Mononuclear cell (primary cell): Measurements from ENCODE around the gene C1S. TPM values are rescaled to one million over a fixed set of nuclear protein-coding genes. Genes with fewer than 3 reads are reported as not detected.
"Not testable (repeated sequence)": the region's sequence is repeated elsewhere in the genome, so short reads cannot be mapped to it uniquely, and the experiment has no call there.

ENCODE experiments used
- H3K27me3 ChIP-seq: 2 replicates; pipeline ENCODE4 v1.6.0; 2011; ENCODE audit warnings: low read length, control low read depth; ENCODE audit not compliant: insufficient read depth
- H3K4me1 ChIP-seq: 2 replicates; pipeline ENCODE4 v1.5.1; 2011; ENCODE audit warnings: mild to moderate bottlenecking, low read length, control low read depth; ENCODE audit not compliant: insufficient read depth
- H3K4me3 ChIP-seq: 2 replicates; pipeline ENCODE4 v1.5.1; 2011; ENCODE audit warnings: mild to moderate bottlenecking, low read length, moderate library complexity
- H3K9me3 ChIP-seq: 2 replicates; pipeline ENCODE4 v1.5.1; 2011; ENCODE audit warnings: low read depth, mild to moderate bottlenecking, control low read depth, low read length
- total RNA-seq: library from RNA; depleted of rRNA; stranded (reverse); fragments of >200 nt; gene quantifications from one replicate; pipeline ENCODE4 v1.2.3, GENCODE V29; 2012

C1S gene
- total RNA-seq, 1 donor = 0.84 TPM

DNA sequence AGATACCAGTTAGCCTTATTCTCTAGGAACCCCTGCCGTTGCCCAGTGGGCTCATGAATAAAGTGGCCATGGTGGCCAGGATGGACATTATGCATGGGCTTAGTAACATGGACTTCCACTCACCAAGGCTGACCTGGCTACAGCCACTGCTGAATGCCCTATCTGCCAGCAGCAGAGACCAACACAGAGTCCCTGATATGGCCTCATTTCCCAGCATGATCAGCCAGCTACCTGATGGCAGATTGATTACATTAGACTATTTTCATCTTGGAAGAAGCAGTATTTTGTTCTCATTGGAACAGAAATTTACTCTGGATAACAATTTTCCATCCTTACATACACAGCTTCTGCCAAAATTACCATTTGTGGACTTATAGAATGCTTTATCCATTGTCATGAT is 26.1 kb upstream of the C1S start:
- Histone ChIP-seq H3K4me3 (no peak overlapping the region), H3K9me3 (no peaks in the 10 kb centered on the region), H3K27me3 (no peaks in the 10 kb centered on the region), H3K4me1 (no peaks in the 10 kb centered on the region)

DNA sequence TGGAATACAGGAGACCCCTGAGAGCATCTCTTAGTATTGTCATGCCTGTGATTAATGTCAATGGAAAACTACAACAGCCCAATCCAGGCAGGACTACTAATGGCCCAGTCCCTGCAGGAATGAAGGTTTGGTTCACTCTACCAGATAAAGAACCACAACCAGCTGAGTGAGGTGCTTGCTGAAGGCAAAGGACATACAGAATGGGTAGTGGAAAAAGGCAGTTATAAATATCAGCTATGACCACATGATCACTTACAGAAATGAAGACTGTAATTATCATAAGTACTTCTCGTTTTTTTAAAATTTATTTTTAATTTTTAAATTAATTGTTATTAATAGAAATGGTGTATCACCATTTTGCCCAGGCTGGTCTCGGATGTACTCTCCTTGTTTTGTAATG is 25.1 kb upstream of the C1S start:
- H3K9me3 ChIP-seq = no peaks in the 10 kb centered on the region
- no peaks in the 10 kb centered on the region for H3K27me3 ChIP-seq
- no peak overlapping the region for H3K4me3 ChIP-seq
- no peaks in the 10 kb centered on the region for H3K4me1 ChIP-seq

DNA sequence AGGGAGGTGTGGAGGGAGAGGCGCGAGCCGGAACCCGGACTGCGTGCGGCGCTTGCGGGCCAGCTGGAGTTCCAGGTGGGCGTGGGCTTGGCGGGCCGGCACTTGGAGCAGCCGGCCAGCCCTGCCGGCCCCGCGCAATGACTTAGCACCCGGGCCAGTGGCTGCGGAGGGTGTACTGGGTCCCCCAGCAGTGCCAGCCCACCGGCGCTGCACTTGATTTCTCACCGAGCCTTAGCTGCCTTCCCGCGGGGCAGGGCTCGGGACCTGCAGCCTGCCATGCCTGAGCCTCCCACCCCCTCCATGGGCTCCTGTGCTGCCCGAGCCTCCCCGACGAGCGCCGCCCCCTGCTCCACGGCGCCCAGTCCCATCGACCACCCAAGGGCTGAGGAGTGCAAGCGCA is 23.1 kb upstream of the C1S start:
- not testable (repeated sequence) for H3K27me3 ChIP-seq, H3K4me1 ChIP-seq, H3K9me3 ChIP-seq, H3K4me3 ChIP-seq

DNA sequence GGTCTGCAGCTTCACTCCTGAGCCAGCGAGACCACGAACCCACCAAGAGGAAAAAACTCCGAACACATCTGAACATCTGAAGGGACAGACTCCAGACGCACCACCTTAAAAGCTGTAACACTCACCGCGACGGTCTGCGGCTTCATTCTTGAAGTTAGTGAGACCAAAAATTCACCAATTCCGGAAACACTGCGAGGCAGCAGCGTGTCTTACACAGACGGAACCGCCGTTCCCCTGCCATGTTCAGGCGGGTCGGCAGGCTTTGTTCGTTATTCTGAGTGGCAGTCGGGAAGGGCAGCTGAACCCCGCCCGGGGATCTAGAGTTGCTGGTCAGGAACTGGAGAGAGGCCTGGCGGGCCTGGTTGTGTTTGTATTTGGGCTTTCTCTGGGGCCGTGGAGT is 21.9 kb upstream of the C1S start:
- Histone ChIP-seq H3K4me3 (no peak overlapping the region), H3K9me3 (no peaks in the 10 kb centered on the region), H3K27me3 (no peaks in the 10 kb centered on the region), H3K4me1 (no peaks in the 10 kb centered on the region)

- no peaks in the 10 kb centered on the region for H3K4me1 ChIP-seq
- H3K27me3 ChIP-seq = no peaks in the 10 kb centered on the region
Measured at GRCh38 chr12:7039403-7039802, 21.1 kb upstream of the C1S start.

GRCh38 chr12:7042842-7043241 is 17.7 kb upstream of the C1S start:
- H3K4me1 ChIP-seq = peaks cover 7% of the 10 kb centered on the region
- no peaks in the 10 kb centered on the region for H3K9me3 ChIP-seq
- no peak overlapping the region for H3K4me3 ChIP-seq
- H3K27me3 ChIP-seq = no peaks in the 10 kb centered on the region

More at GRCh38 chr12:7039403-7039802, 21.1 kb upstream of the C1S start:
- Histone ChIP-seq H3K9me3 (no peaks in the 10 kb centered on the region), H3K4me3 (no peak overlapping the region)

DNA sequence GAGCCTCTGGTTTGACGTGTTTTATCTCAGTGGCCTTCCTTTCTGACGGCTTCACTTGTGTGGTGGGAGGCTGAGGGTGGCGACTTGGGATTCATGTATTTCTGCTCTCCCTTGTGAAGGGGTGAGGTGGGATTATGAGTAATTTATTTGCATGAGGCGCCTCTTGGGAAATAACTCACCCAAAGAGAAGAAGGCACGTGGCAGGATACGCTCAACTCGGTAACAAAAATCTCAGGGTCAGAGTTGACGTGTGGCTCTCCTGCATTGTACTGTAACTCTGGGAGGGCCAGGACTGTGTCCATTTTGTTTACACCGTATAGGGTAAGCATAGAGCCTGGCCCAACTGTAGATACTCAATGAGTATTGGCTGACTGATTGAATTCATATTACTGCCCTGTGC is 14.6 kb upstream of the C1S start:
- H3K4me1 ChIP-seq = peaks cover 7% of the 10 kb centered on the region
- H3K4me3 ChIP-seq = no peak overlapping the region
- no peaks in the 10 kb centered on the region for H3K9me3 ChIP-seq
- no peaks in the 10 kb centered on the region for H3K27me3 ChIP-seq

GRCh38 chr12:7046383-7047105 is 14.0 kb upstream of the C1S start:
- Histone ChIP-seq H3K4me3 (no peak overlapping the region), H3K4me1 (peaks cover 7% of the 10 kb centered on the region), H3K27me3 (no peaks in the 10 kb centered on the region), H3K9me3 (no peaks in the 10 kb centered on the region)

DNA sequence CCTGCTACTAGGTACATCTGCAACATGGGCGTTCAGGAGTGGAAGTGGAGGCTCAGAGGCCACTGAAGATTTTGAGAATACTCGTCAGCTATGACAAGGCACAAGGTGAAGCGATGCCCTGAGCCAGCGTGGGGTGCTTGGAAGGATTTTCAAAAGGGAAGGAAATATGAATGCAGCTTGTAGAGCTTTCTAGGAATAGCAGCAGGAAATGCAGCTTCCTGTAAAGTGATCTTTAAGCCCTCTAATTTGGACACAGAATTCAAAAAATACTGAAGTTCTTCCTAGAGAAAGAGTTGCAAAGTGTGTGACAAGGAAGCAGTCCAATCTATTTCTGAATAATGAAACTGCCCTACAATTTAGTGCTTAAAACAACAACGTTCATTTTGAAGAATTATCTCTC is 13.2 kb upstream of the C1S start:
- no peak overlapping the region for H3K4me3 ChIP-seq
- no peaks in the 10 kb centered on the region for H3K9me3 ChIP-seq
- H3K4me1 ChIP-seq = peaks cover 7% of the 10 kb centered on the region
- H3K27me3 ChIP-seq = peaks cover 1% of the 10 kb centered on the region

GRCh38 chr12:7049445-7049951 is 11.0 kb upstream of the C1S start:
- not testable (repeated sequence) for H3K4me1 ChIP-seq, H3K4me3 ChIP-seq, H3K27me3 ChIP-seq, H3K9me3 ChIP-seq

DNA sequence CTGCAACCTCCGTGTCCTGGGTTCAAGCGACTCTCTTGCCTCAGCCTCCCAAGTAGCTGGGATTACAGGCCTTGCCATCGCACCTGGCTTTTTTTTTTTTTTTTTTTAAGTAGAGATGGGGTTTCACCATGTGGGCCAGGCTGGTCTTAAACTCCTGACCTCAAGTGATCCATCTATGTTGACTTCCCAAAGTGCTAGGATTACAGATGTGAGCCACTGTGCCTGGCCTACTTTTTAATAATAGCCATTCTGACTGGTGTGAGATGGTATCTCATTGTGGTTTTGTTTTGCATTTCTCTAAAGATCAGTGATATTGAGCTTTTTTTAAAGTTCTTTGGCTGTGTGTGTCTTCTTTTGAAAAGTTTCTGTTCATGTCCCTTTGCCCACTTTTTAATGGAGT is 10.5 kb upstream of the C1S start:
- H3K9me3 ChIP-seq, H3K4me3 ChIP-seq, H3K27me3 ChIP-seq, H3K4me1 ChIP-seq: not testable (repeated sequence)

GRCh38 chr12:7054925-7055324 is 5.6 kb upstream of the C1S start:
- Histone ChIP-seq H3K9me3 (no peaks in the 10 kb centered on the region), H3K27me3 (peaks cover 2% of the 10 kb centered on the region), H3K4me1 (peaks cover 4% of the 10 kb centered on the region), H3K4me3 (no peak overlapping the region)

DNA sequence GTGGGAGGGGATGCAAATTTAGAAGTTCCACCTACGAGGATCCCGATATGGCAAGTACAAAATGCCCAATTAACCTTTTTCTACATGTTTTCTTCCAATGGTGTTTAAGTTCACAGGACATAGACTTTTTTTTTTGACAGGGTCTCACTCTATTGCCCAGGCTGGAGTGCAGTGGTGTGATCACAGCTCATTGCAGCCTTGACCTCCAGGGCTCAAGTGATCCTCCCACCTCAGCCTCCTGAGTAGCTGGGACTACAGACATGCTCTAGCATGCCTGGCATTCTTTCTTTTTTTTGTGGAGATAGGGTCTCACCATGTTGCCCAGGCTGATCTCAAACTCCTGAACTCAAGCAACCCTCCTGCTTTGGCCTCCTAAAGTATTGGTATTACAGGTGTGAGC is 4.8 kb upstream of the C1S start:
- not testable (repeated sequence) for H3K27me3 ChIP-seq, H3K9me3 ChIP-seq, H3K4me1 ChIP-seq, H3K4me3 ChIP-seq

- peaks cover 4% of the 10 kb centered on the region for H3K4me1 ChIP-seq
- no peaks in the 10 kb centered on the region for H3K27me3 ChIP-seq
Measured at GRCh38 chr12:7058163-7058845, 2.2 kb upstream of the C1S start.

DNA sequence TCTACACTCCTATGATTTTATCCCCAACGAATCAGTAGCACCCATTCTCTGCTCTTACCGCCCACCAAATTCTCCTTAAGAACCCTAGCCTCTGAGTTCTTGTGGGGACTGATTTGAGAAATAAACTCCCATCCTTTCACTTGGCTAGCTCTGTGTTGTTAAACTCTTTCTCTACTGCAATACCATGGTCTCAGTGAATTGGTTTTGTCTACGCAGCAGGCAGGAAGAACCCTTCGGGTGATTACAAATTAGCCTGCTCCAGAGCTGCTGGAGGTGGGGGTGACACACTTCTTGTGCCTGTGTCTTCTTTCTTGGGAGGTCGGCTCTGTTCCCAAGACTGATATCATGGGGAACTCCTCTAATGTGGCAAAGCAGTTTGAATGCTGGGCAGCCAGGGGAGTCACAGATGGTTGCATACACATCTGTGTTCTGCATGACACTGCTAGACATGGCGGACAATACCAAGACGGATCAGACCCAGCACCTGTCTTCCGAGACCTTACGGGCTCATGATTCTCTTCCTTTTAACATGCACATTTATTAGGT is 1.6 kb upstream of the C1S start:
- no peaks in the 10 kb centered on the region for H3K9me3 ChIP-seq
- no peak overlapping the region for H3K4me3 ChIP-seq
- H3K27me3 ChIP-seq = no peaks in the 10 kb centered on the region
- peaks cover 4% of the 10 kb centered on the region for H3K4me1 ChIP-seq

More at GRCh38 chr12:7058163-7058845, 2.2 kb upstream of the C1S start:
- Histone ChIP-seq H3K4me3 (no peak overlapping the region), H3K9me3 (no peaks in the 10 kb centered on the region)

DNA sequence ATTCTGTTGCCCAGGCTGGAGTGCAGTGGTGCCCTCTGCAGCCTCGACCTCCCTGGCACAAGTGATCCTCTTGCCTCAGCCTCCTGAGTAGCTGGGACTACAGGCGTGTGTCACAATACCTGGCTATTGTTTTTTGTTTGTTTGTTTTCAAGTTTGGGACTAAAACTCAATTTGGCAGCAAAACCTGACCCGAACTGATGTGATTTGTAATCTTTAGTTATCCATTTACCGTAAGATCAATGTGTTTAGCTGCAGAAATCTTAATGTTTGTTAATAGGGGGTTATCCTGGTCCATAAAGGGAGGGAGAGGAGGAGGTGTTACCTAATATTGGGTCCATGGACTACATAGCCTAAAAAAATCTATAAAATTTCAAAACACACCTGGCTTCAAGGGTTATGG is 738 bp upstream of the C1S start:
- H3K4me3 ChIP-seq = no peak overlapping the region
- no peaks in the 10 kb centered on the region for H3K9me3 ChIP-seq
- H3K27me3 ChIP-seq = no peaks in the 10 kb centered on the region
- peaks cover 4% of the 10 kb centered on the region for H3K4me1 ChIP-seq
